OCI-LY3 (cell line): ENCODE results near the gene CALD1.

Experiments
- EZH2phosphoT487 ChIP-seq: fragments of 200-600 bp; shearing (Covaris generic); IDR thresholded peaks from 2 replicates; pipeline ENCODE4 v1.6.1; 2018; ENCODE audit warnings: antibody characterized with exemption, mixed run types, low read depth
- TF ChIP-seq, protein P1 (sequence below): fragments of 200-600, 300-600 bp; sonication (generic); IDR thresholded peaks from 2 replicates; pipeline ENCODE4 v1.5.1; 2014; ENCODE audit warnings: antibody characterized with exemption, low read length, low read depth

- TF ChIP-seq, protein P1, sequence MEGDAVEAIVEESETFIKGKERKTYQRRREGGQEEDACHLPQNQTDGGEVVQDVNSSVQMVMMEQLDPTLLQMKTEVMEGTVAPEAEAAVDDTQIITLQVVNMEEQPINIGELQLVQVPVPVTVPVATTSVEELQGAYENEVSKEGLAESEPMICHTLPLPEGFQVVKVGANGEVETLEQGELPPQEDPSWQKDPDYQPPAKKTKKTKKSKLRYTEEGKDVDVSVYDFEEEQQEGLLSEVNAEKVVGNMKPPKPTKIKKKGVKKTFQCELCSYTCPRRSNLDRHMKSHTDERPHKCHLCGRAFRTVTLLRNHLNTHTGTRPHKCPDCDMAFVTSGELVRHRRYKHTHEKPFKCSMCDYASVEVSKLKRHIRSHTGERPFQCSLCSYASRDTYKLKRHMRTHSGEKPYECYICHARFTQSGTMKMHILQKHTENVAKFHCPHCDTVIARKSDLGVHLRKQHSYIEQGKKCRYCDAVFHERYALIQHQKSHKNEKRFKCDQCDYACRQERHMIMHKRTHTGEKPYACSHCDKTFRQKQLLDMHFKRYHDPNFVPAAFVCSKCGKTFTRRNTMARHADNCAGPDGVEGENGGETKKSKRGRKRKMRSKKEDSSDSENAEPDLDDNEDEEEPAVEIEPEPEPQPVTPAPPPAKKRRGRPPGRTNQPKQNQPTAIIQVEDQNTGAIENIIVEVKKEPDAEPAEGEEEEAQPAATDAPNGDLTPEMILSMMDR = no peak
- TF ChIP-seq EZH2phosphoT487 = no peak
These were observed 153.4 kb downstream of the CALD1 start for GRCh38 chr7:134932707-134933370.
